HG03064 (cell line): Measurements from ENCODE around the gene ANKRD33B.
"Not testable (repeated sequence)": the region's sequence is repeated elsewhere in the genome, so short reads cannot be mapped to it uniquely, and the experiment has no call there.

Experiments used
- ATAC-seq: cut with Tn5 transposase; IDR thresholded peaks from one replicate; pipeline ENCODE4 v1.9.1; 2021; ENCODE audit warnings: low read depth; ENCODE audit not compliant: unreplicated experiment

ANKRD33B gene

DNA sequence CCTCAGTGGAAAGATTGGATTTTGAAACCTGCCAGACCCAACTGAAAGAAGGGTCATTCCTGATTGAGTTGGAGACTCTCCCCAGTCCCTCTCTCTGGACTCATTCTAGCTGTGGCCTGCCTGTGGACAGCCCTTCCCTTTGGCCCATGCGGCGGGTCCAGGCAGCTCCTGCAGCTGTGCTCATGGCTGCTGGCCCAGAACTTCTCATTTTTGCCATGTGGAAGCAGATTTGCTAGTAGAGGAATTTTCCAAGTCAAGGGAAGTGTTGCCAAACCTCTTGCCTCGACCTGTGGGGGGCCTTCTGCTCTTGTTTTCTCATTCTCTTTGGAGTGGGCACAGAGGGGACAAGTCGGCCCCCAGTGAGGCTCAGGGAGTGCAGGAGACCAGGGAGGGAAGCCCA, 89.2 kb downstream of the ANKRD33B start:
- no peak for ATAC-seq

- ATAC-seq: no peak
These were observed 90.0 kb downstream of the ANKRD33B start for GRCh38 chr5:10653751-10654400.

- no peak for ATAC-seq
These were observed 90.7 kb downstream of the ANKRD33B start for GRCh38 chr5:10654566-10654965.

GRCh38 chr5:10655161-10655971, 91.5 kb downstream of the ANKRD33B start:
- ATAC-seq: peak; percentile 69

GRCh38 chr5:10655972-10656830, 92.3 kb downstream of the ANKRD33B start:
- no peak for ATAC-seq

GRCh38 chr5:10658265-10658664, 94.4 kb downstream of the ANKRD33B start:
- ATAC-seq: no peak

DNA sequence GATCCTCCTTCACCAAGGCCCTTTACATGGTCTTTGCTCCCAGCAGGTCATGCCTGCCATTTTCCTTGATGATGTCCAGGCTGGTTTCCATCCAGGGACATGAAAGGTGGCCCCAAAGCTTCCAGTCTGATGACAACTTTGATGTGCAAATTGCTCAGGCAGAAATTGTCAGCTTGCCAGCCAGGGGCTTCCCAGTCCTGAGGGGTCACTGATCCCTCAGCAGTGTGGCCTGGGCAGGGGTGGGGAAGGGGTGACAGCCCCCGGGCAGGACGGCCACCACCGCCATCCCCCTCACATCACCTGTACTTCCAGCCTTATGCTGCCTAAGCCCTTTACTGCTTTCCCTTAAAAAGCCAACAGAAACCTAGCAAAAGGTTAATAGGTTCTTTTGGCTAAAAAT, 96.3 kb downstream of the ANKRD33B start:
- no peak for ATAC-seq

GRCh38 chr5:10660720-10661387, 97.0 kb downstream of the ANKRD33B start:
- no peak for ATAC-seq

DNA sequence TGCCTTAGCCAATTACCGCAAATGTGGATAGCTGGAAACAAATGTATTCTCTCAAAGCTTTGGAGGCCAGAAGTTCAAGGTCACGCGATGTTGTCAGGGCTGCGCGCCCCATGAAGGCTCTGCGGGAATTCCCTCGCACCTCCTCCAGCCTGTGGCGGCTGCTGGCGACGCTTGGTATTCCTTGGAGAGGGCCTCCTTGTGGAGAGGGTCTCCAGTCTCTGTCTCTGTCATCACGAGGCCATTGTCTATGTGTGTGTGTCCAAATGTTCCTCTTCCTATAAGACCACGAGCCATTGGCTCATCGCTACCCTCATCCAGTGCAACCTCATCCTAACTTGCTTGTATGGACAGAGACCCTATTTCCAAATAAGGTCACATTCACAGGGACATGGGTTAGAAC, 97.5 kb downstream of the ANKRD33B start:
- no peak for ATAC-seq

- ATAC-seq: no peak
These were observed 98.2 kb downstream of the ANKRD33B start for GRCh38 chr5:10662083-10662482.

GRCh38 chr5:10662661-10663488, 99.0 kb downstream of the ANKRD33B start:
- ATAC-seq: no peak

GRCh38 chr5:10663489-10664179, 99.8 kb downstream of the ANKRD33B start:
- no peak for ATAC-seq

- not testable (repeated sequence) for ATAC-seq
These were observed 100.4 kb downstream of the ANKRD33B start for GRCh38 chr5:10664180-10664769.

DNA sequence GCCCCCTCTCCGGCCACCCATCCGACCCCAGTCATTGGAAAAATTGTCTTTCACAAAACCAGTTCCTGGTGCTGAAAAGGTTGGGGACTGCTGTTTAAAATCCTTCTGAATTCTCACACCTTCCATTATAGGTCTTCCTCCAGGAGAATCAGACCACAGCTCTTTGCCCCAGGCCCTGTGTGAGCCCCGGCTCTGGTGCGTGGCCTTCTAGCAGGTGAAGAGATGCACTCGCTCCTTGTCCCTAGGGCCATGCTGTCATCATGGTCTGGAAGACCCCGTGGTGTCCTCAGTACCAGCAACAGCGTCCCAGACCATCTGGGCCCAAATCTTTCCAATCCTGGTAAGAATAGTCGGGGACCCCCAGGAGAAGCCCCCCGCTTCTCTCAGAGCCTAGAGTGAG, 101.9 kb downstream of the ANKRD33B start:
- no peak for ATAC-seq

DNA sequence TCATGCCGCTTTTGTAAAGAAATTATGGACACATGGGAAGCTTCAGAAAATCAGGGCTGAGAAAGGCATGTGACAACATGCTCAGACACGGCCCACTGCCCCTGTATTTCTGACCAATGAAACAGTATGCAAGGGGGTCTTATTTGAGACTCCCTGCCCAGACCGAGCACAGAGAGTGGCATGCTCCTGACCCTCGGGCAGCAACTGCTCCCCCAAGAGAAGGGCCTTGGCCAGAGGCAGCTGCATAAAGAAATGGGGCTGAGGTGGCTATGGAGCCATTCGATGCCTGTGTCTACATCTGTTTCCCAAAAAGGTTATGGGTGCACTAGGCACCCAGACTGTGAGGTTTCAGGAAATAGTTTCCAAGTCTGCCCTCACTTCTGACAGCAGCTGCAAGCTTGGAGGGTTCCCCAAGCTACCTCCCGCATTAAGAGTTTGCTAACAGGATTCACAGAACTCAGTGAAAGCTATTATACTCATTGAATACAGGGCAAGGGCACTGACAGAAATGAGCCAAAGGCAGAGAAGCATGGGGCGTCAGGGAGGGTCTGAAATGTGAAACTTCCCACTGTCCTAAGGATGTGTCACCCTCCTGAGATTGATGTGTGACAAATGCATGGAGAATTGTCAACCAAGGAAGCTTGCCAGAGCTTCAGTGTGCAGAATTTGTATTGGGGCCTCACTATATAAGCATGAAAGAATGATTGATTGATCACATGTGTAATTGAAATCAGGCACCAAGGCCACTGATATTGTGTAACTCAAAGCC, 102.8 kb downstream of the ANKRD33B start:
- ATAC-seq: no peak

DNA sequence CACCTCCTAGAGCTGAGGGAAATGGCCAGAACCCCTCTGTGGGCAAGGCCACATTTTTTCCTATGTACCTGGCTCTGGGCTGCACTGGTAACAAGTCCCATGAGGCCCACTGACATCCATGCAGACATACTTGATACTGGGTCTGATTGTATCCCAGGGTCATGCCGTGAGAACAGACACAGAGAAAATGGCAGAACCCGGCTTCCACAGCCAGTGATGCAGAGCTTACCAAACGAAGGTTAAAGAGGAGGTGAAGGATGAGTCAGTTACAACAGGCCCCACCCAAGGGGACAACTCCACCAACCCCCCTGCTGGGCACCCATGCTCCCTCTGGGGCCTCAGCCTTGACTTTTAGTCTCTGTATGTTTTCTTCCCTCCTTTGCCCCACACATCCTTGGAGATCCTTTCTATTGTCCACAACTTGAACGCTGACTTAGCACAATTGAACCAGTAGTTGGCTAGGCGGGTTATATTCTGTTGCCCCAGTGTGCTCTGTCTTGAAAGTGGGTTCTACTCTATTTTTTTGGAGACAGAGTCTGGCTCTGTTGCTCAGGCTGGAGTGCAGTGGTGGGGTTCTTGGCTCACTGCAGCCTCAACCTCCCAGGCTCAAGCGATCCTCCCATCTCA, 103.7 kb downstream of the ANKRD33B start:
- ATAC-seq: no peak

DNA sequence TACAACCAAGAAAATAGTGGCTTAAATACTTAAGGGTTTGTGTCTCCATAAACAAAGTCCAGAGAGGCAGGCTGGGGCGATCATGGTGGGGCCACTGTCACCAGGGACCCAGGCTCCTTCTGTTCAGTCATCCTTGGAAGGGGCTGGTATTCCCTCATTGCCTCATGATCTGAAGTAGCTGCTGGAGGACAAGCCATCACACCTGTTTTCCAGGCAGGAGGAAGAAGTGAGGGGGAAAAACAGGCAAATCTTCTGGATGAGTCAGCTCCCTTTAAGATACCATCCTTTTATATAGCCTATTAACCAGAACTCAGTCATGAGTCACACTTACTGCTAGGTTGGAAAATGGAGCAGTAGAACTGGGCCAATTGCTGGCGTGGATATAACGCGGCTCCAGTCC, 104.8 kb downstream of the ANKRD33B start:
- no peak for ATAC-seq

DNA sequence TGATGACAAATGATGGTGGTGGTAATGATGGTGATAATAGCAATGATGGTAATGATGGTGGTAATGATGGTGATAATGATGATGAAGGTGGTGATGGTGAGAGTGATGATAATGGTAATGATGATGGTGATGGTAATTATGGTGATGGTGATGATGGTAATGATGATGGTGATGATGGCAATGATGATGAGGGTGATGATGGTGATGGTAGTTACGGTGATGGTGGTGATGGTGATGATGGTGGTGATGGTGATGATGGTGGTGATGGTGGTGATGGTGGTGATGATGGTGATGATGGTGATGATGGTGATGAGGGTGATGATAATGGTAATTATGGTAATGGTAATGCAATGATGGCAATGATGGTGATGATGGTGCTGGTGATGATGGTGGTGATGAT, 106.1 kb downstream of the ANKRD33B start:
- ATAC-seq: no peak
